KMS-11 (cell line): ENCODE measurements around the gene NRM.

Source experiments
- H2AFZ ChIP-seq: fragments of 200-600 bp; sonication (generic); 2 replicates; pipeline ENCODE4 v1.6.1; 2016; ENCODE audit warnings: antibody characterized with exemption, mixed run types, low read depth
- H3K27ac ChIP-seq: fragments of 200-600 bp; sonication (generic); 2 replicates; pipeline ENCODE4 v1.6.1; 2016; ENCODE audit warnings: mild to moderate bottlenecking, mixed run types
- H3K27me3 ChIP-seq: fragments of 200-600 bp; sonication (generic); 2 replicates; pipeline ENCODE4 v1.6.1; 2017; ENCODE audit warnings: mild to moderate bottlenecking, low read depth, mixed run types, moderate library complexity; ENCODE audit not compliant: insufficient read depth
- H3K36me3 ChIP-seq: fragments of 200-600 bp; sonication (generic); 2 replicates; pipeline ENCODE4 v1.6.1; 2017; ENCODE audit warnings: mild to moderate bottlenecking, mixed run types; ENCODE audit not compliant: insufficient read depth
- H3K4me1 ChIP-seq: fragments of 200-600 bp; sonication (generic); 2 replicates; pipeline ENCODE4 v1.6.1; 2016; ENCODE audit warnings: mild to moderate bottlenecking, low read depth, mixed run types; ENCODE audit not compliant: poor library complexity, severe bottlenecking
- H3K4me2 ChIP-seq: fragments of 200-600 bp; sonication (generic); 2 replicates; pipeline ENCODE4 v1.7.0; 2016; ENCODE audit warnings: mild to moderate bottlenecking, mixed run types
- H3K4me3 ChIP-seq: fragments of 200-600 bp; sonication (generic); IDR thresholded peaks from 2 replicates; pipeline ENCODE4 v1.6.1; 2017; ENCODE audit warnings: low read depth, low read length, mixed read lengths; ENCODE audit not compliant: insufficient read depth
- H3K79me2 ChIP-seq: fragments of 200-600 bp; sonication (generic); 2 replicates; pipeline ENCODE4 v1.6.1; 2016; ENCODE audit warnings: low read depth, mixed run types; ENCODE audit not compliant: insufficient read depth
- H3K9ac ChIP-seq: fragments of 200-600 bp; sonication (generic); 2 replicates; pipeline ENCODE4 v1.6.1; 2016; ENCODE audit warnings: mild to moderate bottlenecking, mixed run types
- H4K20me1 ChIP-seq: fragments of 200-600 bp; sonication (generic); 2 replicates; pipeline ENCODE4 v1.6.1; 2016; ENCODE audit warnings: mild to moderate bottlenecking, mixed run types; ENCODE audit not compliant: insufficient read depth
- CTCF ChIP-seq: fragments of 200-600 bp; sonication (generic); conservative IDR thresholded peaks from 2 replicates; pipeline ENCODE4 v1.6.1; 2017; ENCODE audit warnings: low read depth, mild to moderate bottlenecking, antibody characterized with exemption, low read length, moderate library complexity, mixed read lengths

The NRM gene

DNA sequence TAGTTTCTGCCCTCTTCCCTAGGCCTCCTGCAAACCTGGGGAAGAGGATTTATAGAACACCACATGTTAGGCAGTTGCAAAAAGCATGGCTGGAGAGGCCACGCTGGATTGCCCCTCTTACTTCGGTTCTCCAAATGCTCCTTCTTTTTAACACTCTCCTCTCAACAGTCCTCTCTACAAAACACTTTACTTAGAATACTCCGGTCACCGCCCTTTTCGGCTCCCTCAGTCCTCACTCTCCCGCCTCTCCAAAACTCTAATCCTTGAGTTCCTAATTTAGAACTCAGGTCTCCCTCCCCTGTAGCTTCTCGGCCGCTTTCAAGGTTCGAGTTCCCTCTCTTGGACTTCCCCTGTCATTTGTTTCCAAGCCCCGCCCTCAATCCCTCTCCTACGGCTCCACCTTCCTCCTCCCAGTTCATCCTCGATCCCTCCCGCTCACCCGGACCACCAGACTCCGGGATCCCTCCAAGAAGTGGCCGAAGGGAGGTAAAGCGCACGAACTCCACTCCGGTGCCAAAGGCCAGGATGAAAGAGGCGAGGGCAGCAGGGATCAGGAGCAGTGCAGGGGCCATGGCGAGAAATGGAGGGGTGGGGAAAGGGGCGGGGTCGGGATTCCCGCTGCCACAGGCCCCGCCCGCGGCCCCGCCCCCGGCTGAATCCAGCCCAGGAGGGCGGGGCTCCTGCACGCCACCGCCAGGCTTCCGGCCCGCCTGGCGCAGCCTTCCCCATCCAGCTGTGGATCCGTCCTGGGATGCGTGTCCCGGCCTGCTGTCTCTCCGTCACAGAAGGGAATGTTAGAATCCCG, at the start of gene NRM:
Gene NRM, minus strand, starts transcription at position 582 of the 805 bp plus-strand sequence. Its CDS starts 10 bp downstream, at position 572.
- Histone ChIP-seq H3K36me3 (no peaks in the 10 kb centered on the region), H2AFZ (peak within 1 kb of the TSS; percentile 90), H3K4me2 (peak within 1 kb of the TSS; percentile 96), H3K27me3 (no peaks in the 10 kb centered on the region), H4K20me1 (no peaks in the 10 kb centered on the region), H3K4me3 (no peak within 1 kb of the TSS), H3K4me1 (peaks cover 42% of the 10 kb centered on the region), H3K79me2 (peaks cover 6% of the 10 kb centered on the region; the same call in 1 of the 2 replicates), H3K27ac (peak within 1 kb of the TSS; percentile 50; the same call in 1 of the 2 replicates), H3K9ac (peak within 1 kb of the TSS; percentile 49; the same call in 1 of the 2 replicates)
- TF ChIP-seq CTCF = no peak

- H2AFZ ChIP-seq = no peak overlapping the region
- H3K9ac ChIP-seq = no peak overlapping the region
- TF ChIP-seq CTCF = no peak
- no peaks in the 10 kb centered on the region for H3K27me3 ChIP-seq
- H4K20me1 ChIP-seq = no peaks in the 10 kb centered on the region
- H3K4me2 ChIP-seq = no peak overlapping the region; the same call in 1 of the 2 replicates
- no peaks in the 10 kb centered on the region for H3K79me2 ChIP-seq
- peaks cover 39% of the 10 kb centered on the region for H3K4me1 ChIP-seq
- H3K27ac ChIP-seq = no peak overlapping the region
- no peak overlapping the region for H3K4me3 ChIP-seq
- no peaks in the 10 kb centered on the region for H3K36me3 ChIP-seq
Measured at GRCh38 chr6:30740540-30740870, 49.7 kb upstream of the NRM start.

DNA sequence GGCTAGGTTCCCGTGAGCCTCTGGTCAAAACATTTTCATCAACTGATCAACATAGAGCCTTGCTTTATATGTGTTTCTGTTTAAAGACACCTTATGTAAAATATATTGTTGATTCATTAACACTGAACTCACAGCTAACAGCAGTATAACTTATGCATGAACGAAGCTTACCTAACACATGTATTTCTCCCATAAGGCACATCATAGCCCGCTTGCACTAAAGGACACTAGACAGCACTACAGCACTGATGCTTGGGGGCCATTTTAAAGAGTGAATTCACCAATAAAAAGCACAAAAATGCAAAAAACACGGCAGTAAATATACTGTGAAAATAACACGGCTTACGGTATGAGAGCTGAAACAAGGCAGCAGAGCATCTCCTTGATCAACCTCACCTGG, 47.7 kb upstream of the NRM start:
- H3K4me3 ChIP-seq = no peak overlapping the region
- no peak overlapping the region for H3K27ac ChIP-seq
- no peaks in the 10 kb centered on the region for H4K20me1 ChIP-seq
- no peak for TF ChIP-seq CTCF
- H3K4me2 ChIP-seq = no peak overlapping the region
- peaks cover 30% of the 10 kb centered on the region for H3K4me1 ChIP-seq
- H3K27me3 ChIP-seq = no peaks in the 10 kb centered on the region
- H3K9ac ChIP-seq = no peak overlapping the region
- H2AFZ ChIP-seq = no peak overlapping the region
- H3K36me3 ChIP-seq = no peaks in the 10 kb centered on the region
- H3K79me2 ChIP-seq = no peaks in the 10 kb centered on the region

DNA sequence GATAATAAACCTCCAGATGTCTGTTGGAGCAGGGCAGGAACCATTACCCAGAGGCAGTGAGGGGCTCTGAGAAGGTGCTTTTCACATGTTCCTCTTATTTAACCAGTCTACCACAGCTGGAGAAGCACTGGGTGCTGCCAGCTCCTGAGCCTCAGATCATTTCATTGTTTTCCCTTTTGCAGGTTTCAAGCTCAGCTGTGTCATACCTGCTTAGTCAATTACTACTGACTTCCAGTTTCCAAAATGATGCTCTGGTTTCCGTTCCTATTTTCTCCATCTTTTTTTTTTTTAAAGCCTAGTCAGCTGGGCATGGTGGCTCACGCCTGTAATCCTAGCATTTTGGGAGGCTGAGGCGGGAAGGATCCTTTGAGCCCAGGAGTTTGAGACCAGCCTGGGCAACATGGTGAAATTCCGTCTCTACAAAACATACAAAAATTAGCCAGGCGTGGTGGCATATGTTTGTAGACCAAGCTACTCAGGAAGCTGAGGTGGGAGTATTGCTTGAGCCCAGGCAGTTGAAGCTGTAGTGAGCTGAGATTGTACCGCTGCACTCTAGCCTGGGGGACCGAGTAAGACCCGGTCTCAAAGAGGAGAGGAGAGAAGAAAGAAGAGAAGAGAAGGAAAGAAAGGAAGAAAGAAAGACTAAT, 45.0 kb upstream of the NRM start:
- H3K9ac ChIP-seq = no peak overlapping the region
- no peak for TF ChIP-seq CTCF
- H3K79me2 ChIP-seq = no peaks in the 10 kb centered on the region
- H4K20me1 ChIP-seq = no peaks in the 10 kb centered on the region
- H3K4me2 ChIP-seq = no peak overlapping the region
- no peak overlapping the region for H2AFZ ChIP-seq
- no peak overlapping the region for H3K4me3 ChIP-seq
- no peaks in the 10 kb centered on the region for H3K27me3 ChIP-seq
- H3K36me3 ChIP-seq = no peaks in the 10 kb centered on the region
- no peak overlapping the region for H3K27ac ChIP-seq
- H3K4me1 ChIP-seq = peaks cover 24% of the 10 kb centered on the region
